Activated CD4-positive, alpha-beta memory T cell treated with anti-CD3 and anti-CD28 coated beads for 36 hours (primary cell): ENCODE data around the gene LRRFIP1. TPM values are rescaled to one million over a fixed set of nuclear protein-coding genes. Genes with fewer than 3 reads are reported as not detected.

Source experiments
- CTCF ChIA-PET: fragments of 350-600 bp; sonication (Branson Sonifier 250); formaldehyde crosslinking; loops from one replicate; lab custom pipeline; 2021; ENCODE audit warnings: antibody characterized with exemption, inconsistent platforms; lab: Charles Lee
- POLR2A ChIA-PET: fragments of 350-600 bp; sonication (Branson Sonifier 250); formaldehyde crosslinking; loops from one replicate; lab custom pipeline; 2021; ENCODE audit warnings: antibody characterized with exemption; lab: Charles Lee
- DNase-seq: peaks from one replicate; pipeline ENCODE4 v3.0.0-alpha.2; 2020
- H3K27ac Mint-ChIP-seq: one replicate; pipeline ENCODE4 v1.8.0; 2021; ENCODE audit warnings: mixed read lengths
- H3K27me3 Mint-ChIP-seq: one replicate; pipeline ENCODE4 v1.8.0; 2021; ENCODE audit warnings: mixed read lengths
- H3K36me3 Mint-ChIP-seq: one replicate; pipeline ENCODE4 v1.8.0; 2021; ENCODE audit warnings: mixed read lengths
- H3K4me1 Mint-ChIP-seq: one replicate; pipeline ENCODE4 v1.8.0; 2021; ENCODE audit warnings: low read depth, mixed read lengths
- H3K4me3 Mint-ChIP-seq: one replicate; pipeline ENCODE4 v1.8.0; 2021; ENCODE audit warnings: mild to moderate bottlenecking, mixed read lengths
- H3K9me3 Mint-ChIP-seq: one replicate; pipeline ENCODE4 v1.8.0; 2021; ENCODE audit warnings: mixed read lengths
- intact Hi-C: fragments of 100-400 bp; cut with micrococcal nuclease; formaldehyde crosslinking; loops from one replicate; pipeline ENCODE4 v1.15.1; 2023
- total RNA-seq, 2 experiments: library from RNA; stranded (reverse); gene quantifications; one replicate each; pipeline ENCODE4 v1.2.3, GENCODE V29; 2021

The LRRFIP1 gene
- total RNA-seq, 2 experiments from 2014 or later = 238 to 240 TPM

DNA sequence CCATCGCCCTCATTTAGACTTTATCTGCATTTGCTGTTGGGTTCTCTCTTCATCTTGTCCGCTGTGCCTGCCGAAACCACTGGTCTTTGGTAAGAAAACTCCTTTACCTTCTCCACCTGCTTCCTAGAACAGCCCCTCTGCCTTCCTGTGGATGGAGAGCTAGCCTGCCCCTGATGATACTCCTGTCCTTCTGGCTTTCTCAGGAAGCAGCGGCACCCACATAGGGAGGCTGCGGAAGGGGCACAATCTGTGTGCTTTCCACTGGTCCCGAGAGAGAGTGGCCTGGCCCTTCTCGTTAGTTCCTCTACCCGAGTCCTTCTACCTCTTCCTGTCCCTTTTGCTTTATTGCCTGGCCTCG lies 90.9 kb downstream of the LRRFIP1 start:
- intact Hi-C loops = no loop called here
- Mint-ChIP-seq H3K36me3 (peaks cover 17% of the 10 kb centered on the region), H3K9me3 (no peaks in the 10 kb centered on the region), H3K27ac (peak overlapping the region; percentile 16), H3K4me1 (peaks cover 71% of the 10 kb centered on the region), H3K4me3 (no peak overlapping the region), H3K27me3 (no peaks in the 10 kb centered on the region)
- POLR2A ChIA-PET = no interaction called here
- CTCF ChIA-PET = no interaction called here
- no peak for DNase-seq

DNA sequence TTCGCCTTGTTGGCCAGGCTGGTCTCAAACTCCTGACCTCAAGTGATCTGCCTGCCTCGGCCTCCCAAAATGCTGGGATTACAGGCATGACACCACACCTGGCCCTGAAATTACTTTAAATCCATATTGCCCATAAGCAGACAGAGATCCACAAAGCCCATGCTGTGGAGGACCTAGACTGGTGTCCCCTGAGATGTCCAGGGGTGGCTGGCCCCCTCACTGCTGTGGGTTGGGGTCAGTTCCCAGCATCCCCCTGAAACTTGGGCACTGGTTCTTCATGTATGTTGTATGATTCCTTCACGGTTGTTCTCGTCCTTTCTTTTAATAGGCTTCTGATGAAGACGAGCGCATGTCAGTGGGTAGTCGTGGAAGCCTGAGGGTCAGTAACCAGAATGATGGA lies 93.1 kb downstream of the LRRFIP1 start:
- peaks cover 26% of the 10 kb centered on the region for H3K36me3 Mint-ChIP-seq
- CTCF ChIA-PET = no interaction called here

DNA sequence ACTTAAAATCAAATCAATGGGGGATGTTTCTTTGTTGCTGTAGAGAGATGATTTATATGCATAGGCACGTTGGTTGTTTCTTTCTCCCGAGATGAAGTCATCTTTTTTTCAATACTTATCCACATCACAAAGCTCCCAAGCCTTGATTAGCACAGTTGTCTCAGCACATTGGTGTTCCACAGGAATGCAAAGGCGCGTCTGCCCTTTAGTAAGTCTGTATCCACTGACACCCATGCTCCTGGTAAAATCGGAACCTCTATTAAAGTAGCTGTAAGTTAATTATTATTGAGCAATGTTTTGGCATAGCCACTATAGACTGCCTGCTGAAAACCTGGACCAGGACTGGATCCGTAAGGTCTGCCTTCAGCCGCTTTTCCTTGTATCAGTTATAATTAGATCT lies 93.6 kb downstream of the LRRFIP1 start:
- DNase-seq = no peak
- Mint-ChIP-seq H3K4me3 (no peak overlapping the region), H3K9me3 (no peaks in the 10 kb centered on the region), H3K27ac (no peak overlapping the region), H3K36me3 (peaks cover 26% of the 10 kb centered on the region), H3K27me3 (no peaks in the 10 kb centered on the region), H3K4me1 (peaks cover 63% of the 10 kb centered on the region)
- CTCF ChIA-PET = interaction anchor here (1.4 kb wide), 1 partner anchor 24 kb away, joined by 4 read pairs; no protein-coding TSS in a partner anchor
- POLR2A ChIA-PET = no interaction called here
- intact Hi-C loops = no loop called here

More for the DNA sequence above, 93.1 kb downstream of the LRRFIP1 start:
- Mint-ChIP-seq H3K9me3 (no peaks in the 10 kb centered on the region), H3K4me3 (no peak overlapping the region), H3K27ac (no peak overlapping the region), H3K27me3 (no peaks in the 10 kb centered on the region), H3K4me1 (peaks cover 67% of the 10 kb centered on the region)
- intact Hi-C loops = no loop called here
- POLR2A ChIA-PET = no interaction called here
- DNase-seq = no peak

DNA sequence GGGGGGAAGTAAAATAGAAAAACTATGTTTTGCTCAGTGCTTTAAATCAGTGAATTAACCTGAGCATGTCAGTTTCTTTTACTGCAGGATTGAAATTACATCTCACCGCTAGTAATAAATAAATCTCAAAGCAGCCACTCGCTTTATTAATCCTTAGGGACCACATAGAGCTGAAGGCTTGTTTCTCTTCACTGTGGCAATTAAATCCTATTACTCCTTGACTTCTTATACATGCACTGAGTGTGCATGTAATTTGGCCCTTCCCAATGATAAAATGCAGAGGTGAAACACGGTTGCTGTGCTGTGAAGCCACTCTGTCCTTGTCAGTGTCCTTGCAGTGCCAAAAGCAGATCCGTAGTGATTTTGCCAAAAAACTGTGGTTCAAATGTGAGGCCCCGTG lies 94.1 kb downstream of the LRRFIP1 start:
- H3K9me3 Mint-ChIP-seq = no peaks in the 10 kb centered on the region
- H3K36me3 Mint-ChIP-seq = peaks cover 26% of the 10 kb centered on the region
- no peak overlapping the region for H3K4me3 Mint-ChIP-seq
- ChIA-PET POLR2A (no interaction called here), CTCF (interaction anchor here (0.8 to 1.4 kb wide), 2 partner anchors 24 to 48 kb away, joined by 3 to 4 read pairs; no protein-coding TSS in a partner anchor)
- no peaks in the 10 kb centered on the region for H3K27me3 Mint-ChIP-seq
- H3K4me1 Mint-ChIP-seq = peaks cover 65% of the 10 kb centered on the region
- DNase-seq = no peak
- peak overlapping the region; percentile 59 for H3K27ac Mint-ChIP-seq
- intact Hi-C loops = no loop called here

DNA sequence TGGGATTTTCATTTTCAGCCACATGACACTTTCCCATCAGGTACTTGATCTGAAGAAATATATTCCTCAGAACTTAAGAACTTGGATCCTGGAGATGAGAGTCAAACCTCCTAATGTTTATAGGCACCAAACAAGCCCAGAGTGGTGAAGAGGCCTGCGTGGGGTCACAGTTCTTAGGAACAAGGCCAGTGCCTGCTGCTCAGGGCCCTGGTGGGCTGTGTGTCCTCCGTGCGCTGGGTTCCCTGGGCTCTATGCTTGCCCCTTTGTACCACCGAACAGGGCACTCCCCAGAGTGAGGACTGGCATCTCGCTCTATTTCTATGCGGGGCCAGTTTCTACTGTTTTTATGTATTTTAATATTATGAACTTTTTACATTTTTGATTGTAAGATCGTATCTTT lies 95.2 kb downstream of the LRRFIP1 start:
- Mint-ChIP-seq H3K9me3 (no peaks in the 10 kb centered on the region), H3K27ac (peak overlapping the region; percentile 3), H3K4me1 (peaks cover 69% of the 10 kb centered on the region), H3K36me3 (peaks cover 23% of the 10 kb centered on the region), H3K27me3 (no peaks in the 10 kb centered on the region), H3K4me3 (no peak overlapping the region)
- ChIA-PET CTCF (interaction anchor here (0.7 to 1.3 kb wide), 3 partner anchors 10 to 49 kb away, joined by 3 read pairs; no protein-coding TSS in a partner anchor), POLR2A (no interaction called here)
- no peak for DNase-seq
- intact Hi-C loops = no loop called here

DNA sequence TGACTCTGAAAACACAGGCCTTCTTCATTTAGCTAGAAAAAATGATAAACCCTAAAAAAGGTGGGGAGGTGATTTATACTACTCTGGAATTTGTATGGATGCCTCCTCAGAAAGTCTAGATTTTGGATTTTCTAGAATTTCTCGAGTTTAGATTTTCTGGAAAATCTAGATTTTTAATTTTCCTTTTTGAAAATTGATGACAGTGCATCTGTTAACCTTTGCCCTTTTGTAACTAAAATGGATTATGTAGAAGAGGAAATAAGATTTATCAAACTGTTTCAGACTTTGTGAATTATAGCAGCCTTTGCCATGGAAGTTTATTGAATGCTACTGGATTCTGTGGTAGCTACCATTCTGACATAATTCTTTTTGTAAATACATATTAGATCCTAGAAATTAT lies 95.6 kb downstream of the LRRFIP1 start:
- Mint-ChIP-seq H3K36me3 (peaks cover 20% of the 10 kb centered on the region), H3K27ac (no peak overlapping the region), H3K27me3 (no peaks in the 10 kb centered on the region), H3K4me1 (peaks cover 70% of the 10 kb centered on the region), H3K9me3 (no peaks in the 10 kb centered on the region), H3K4me3 (no peak overlapping the region)
- CTCF ChIA-PET = interaction anchor here (0.7 to 1.3 kb wide), 3 partner anchors 10 to 50 kb away, joined by 3 read pairs; no protein-coding TSS in a partner anchor
- DNase-seq = no peak
- intact Hi-C loops = no loop called here
- POLR2A ChIA-PET = no interaction called here

DNA sequence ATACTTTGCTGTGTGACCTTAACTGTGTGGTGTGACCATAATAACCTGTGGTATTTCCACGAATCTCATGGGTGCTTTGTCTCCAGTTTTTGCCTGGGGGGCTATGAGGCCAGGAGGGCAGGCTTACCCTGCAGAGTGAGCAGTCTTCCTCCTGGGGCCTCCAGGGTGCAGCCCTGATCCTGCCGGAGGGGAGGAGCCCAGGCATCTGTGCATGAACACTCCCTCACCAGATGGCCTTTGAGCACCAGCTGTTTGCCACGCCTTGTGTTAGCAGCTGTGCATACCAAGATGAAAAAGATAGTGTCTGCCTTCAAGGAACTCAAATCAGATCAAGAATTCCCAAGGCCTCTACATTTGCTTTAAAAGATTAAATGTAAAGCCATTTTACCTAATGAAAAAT lies 96.2 kb downstream of the LRRFIP1 start:
- intact Hi-C loops = no loop called here
- H3K27me3 Mint-ChIP-seq = no peaks in the 10 kb centered on the region
- peak overlapping the region; percentile 6 for H3K27ac Mint-ChIP-seq
- no peaks in the 10 kb centered on the region for H3K9me3 Mint-ChIP-seq
- no peak for DNase-seq
- ChIA-PET POLR2A (no interaction called here), CTCF (interaction anchor here (0.6 to 1.3 kb wide), 3 partner anchors 9 to 265 kb away, joined by 3 read pairs; no protein-coding TSS in a partner anchor)
- no peak overlapping the region for H3K4me3 Mint-ChIP-seq
- H3K4me1 Mint-ChIP-seq = peaks cover 68% of the 10 kb centered on the region
- H3K36me3 Mint-ChIP-seq = peaks cover 15% of the 10 kb centered on the region

DNA sequence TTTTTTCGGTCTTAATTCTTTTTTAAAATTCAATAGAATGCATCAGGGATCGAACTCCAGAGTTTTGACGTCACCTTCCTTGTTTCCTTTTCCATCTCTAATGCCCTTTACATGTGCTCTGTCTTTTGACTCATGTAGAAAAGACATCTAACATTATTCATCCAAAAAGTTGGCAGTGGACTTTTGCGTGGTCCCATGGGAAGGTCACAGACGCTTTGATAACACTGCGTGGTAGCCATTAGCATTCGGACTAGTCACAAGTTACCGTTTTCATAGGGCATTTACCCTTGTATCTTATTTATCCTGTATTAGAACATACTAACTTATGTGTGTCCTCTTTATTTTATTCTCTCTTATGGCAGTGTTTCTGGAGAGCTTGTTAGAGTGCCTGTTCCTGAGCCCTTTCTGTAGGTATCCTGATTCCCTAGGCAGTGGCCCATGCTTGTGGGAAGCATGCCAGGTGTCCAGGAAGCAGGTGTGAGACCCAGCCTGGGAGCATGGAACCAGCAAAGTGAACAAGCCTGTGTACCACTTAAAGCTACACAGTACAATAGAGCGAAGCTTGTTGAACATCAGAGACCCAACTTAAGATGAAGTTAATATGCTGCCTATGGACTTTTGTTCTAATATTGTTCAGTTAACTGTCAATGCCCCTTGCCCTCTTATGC lies 97.6 kb downstream of the LRRFIP1 start:
- Mint-ChIP-seq H3K4me1 (peaks cover 74% of the 10 kb centered on the region), H3K27ac (no peak overlapping the region)
- POLR2A ChIA-PET = interaction anchor here (0.8 kb wide), 1 partner anchor 32 kb away, joined by 3 read pairs; no protein-coding TSS in a partner anchor

DNA sequence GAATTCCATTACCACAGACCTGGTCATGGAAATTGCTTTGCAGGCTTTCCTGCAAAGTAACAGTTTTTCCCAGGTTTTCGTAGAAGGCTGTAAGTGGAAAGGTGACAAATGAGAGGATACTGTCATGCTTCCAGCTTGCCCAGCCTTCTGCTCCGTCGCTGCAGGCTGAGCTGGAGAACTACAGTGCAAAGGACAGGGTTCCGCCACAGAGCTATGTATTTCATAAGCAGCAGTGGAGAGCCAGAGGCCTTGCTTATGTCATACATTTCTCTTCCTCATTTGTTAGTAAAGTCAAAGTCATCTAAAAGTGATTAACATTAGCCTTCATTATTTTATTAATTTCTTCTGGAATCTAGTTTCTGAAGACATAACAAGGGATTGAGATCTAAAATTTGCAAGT lies 98.3 kb downstream of the LRRFIP1 start:
- H3K36me3 Mint-ChIP-seq = peaks cover 20% of the 10 kb centered on the region

More for the DNA sequence above, 97.6 kb downstream of the LRRFIP1 start:
- H3K27me3 Mint-ChIP-seq = no peaks in the 10 kb centered on the region
- intact Hi-C loops = no loop called here
- no peaks in the 10 kb centered on the region for H3K9me3 Mint-ChIP-seq
- H3K36me3 Mint-ChIP-seq = peaks cover 18% of the 10 kb centered on the region
- no peak for DNase-seq
- H3K4me3 Mint-ChIP-seq = no peak overlapping the region
- CTCF ChIA-PET = interaction anchor here (1.4 kb wide), 1 partner anchor 52 kb away, joined by 7 read pairs; no protein-coding TSS in a partner anchor

DNA sequence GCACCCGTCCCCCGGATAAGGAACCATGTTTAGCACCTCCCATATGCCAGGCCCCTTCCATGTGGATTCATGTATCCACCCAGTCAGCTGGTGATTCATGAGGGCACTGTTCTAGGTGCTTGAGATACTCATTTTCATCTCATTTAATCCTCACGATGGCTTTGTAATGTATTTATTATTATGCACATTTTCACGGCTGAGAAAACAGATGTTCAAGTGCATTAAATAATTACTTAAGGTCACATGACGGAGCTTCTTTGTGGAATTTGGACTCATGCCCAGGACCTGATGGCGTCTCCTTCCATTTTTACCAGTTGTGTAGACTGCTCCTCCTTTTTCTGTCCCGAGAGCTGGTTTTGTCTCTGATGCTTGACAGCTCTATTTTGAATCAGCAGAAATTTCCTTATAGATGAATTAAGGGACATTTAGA lies 99.0 kb downstream of the LRRFIP1 start:
- DNase-seq = no peak
- Mint-ChIP-seq H3K4me1 (peaks cover 77% of the 10 kb centered on the region), H3K27me3 (no peaks in the 10 kb centered on the region), H3K4me3 (no peak overlapping the region), H3K9me3 (no peaks in the 10 kb centered on the region), H3K27ac (no peak overlapping the region), H3K36me3 (peaks cover 20% of the 10 kb centered on the region)
- intact Hi-C loops = no loop called here
- POLR2A ChIA-PET = no interaction called here
- CTCF ChIA-PET = interaction anchor here (0.8 to 1.0 kb wide), 2 partner anchors 19 to 29 kb away, joined by 3 read pairs; no protein-coding TSS in a partner anchor

More for the DNA sequence above, 98.3 kb downstream of the LRRFIP1 start:
- DNase-seq = no peak
- no peak overlapping the region for H3K4me3 Mint-ChIP-seq
- H3K9me3 Mint-ChIP-seq = no peaks in the 10 kb centered on the region
- intact Hi-C loops = no loop called here
- no peak overlapping the region for H3K27ac Mint-ChIP-seq
- H3K27me3 Mint-ChIP-seq = no peaks in the 10 kb centered on the region
- ChIA-PET POLR2A (no interaction called here), CTCF (interaction anchor here (1.4 kb wide), 1 partner anchor 53 kb away, joined by 7 read pairs; no protein-coding TSS in a partner anchor)
- H3K4me1 Mint-ChIP-seq = peaks cover 72% of the 10 kb centered on the region

DNA sequence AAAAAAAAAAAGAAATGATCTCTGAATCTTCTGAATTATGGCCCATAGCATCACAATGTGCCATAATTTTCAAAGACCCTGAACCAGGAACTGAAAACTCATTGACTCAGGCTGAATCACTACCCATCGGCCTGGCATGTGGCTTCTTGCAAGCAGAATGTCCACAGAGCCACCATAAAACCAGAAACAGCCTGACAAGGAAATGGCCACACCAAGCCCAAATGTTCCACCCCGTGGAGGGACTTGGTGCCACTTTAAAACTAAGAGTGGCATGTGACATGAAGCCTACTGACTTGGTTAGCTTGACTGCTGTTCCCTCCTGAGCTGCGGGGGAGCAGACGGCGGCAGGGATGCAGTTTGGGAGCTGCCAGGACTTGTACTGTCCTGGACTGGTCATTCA lies 100.0 kb downstream of the LRRFIP1 start:
- H3K27me3 Mint-ChIP-seq = no peaks in the 10 kb centered on the region
- DNase-seq = peak; percentile 39
- intact Hi-C loops = no loop called here
- POLR2A ChIA-PET = interaction anchor here (6.8 kb wide), 1 partner anchor 34 kb away, joined by 32 read pairs; no protein-coding TSS in a partner anchor
- H3K27ac Mint-ChIP-seq = no peak overlapping the region
- no peaks in the 10 kb centered on the region for H3K9me3 Mint-ChIP-seq
- no peak overlapping the region for H3K4me3 Mint-ChIP-seq
- H3K4me1 Mint-ChIP-seq = peaks cover 76% of the 10 kb centered on the region
- CTCF ChIA-PET = interaction anchor here (1.0 to 1.9 kb wide), 2 partner anchors 18 to 55 kb away, joined by 3 to 11 read pairs; no protein-coding TSS in a partner anchor
- H3K36me3 Mint-ChIP-seq = peaks cover 16% of the 10 kb centered on the region
